ENCODE measurements around the gene IQGAP3.
A peak's percentile ranks its signal among the peaks of the same experiment; 100 is the strongest.
"Not testable (repeated sequence)": the region's sequence is repeated elsewhere in the genome, so short reads cannot be mapped to it uniquely, and the experiment has no call there.

Gene IQGAP3, protein sequence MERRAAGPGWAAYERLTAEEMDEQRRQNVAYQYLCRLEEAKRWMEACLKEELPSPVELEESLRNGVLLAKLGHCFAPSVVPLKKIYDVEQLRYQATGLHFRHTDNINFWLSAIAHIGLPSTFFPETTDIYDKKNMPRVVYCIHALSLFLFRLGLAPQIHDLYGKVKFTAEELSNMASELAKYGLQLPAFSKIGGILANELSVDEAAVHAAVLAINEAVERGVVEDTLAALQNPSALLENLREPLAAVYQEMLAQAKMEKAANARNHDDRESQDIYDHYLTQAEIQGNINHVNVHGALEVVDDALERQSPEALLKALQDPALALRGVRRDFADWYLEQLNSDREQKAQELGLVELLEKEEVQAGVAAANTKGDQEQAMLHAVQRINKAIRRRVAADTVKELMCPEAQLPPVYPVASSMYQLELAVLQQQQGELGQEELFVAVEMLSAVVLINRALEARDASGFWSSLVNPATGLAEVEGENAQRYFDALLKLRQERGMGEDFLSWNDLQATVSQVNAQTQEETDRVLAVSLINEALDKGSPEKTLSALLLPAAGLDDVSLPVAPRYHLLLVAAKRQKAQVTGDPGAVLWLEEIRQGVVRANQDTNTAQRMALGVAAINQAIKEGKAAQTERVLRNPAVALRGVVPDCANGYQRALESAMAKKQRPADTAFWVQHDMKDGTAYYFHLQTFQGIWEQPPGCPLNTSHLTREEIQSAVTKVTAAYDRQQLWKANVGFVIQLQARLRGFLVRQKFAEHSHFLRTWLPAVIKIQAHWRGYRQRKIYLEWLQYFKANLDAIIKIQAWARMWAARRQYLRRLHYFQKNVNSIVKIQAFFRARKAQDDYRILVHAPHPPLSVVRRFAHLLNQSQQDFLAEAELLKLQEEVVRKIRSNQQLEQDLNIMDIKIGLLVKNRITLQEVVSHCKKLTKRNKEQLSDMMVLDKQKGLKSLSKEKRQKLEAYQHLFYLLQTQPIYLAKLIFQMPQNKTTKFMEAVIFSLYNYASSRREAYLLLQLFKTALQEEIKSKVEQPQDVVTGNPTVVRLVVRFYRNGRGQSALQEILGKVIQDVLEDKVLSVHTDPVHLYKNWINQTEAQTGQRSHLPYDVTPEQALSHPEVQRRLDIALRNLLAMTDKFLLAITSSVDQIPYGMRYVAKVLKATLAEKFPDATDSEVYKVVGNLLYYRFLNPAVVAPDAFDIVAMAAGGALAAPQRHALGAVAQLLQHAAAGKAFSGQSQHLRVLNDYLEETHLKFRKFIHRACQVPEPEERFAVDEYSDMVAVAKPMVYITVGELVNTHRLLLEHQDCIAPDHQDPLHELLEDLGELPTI (N-terminal part only)

DNA sequence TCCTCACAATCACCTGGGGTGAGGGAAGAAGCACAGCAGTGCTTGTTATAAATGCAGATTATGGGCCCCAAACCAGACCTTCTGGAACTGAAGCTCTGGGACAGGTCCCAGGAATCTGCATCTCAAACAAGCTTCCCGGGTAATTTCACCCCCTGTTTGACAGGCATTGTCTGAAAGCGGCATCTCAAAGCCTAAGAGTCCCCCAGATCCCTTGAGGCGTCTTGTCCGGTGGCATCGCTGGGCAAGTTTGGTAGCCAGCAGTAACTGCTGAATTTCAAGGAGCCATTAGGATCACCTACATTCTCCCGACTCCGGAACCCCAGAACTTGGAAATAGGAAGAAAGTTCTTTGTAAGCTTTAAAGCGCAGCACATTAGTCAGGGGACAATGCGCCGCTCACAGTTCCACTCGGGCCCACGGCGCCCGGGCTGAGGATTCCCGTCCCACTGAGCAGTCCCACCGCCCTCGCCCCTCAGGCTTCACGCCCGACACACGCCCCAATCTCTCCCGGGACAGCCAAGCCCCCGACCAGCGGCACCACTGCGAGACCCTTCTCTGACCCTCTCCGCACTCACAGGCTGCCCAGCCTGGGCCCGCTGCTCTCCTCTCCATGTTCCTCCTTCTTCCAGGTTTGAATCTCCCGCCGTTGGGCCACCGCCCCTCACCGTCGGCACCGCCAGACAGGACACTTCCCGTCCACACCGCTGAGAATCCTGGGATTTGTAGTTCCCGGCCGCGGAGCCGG, at the start of gene IQGAP3:
TSS of gene IQGAP3 (minus strand) at position 647 of the 744 bp plus-strand sequence. CDS start at position 611, 36 bp downstream.
- Histone ChIP-seq H3K9ac (ENCODE audit: low read depth, low read length) (peak within 1 kb of the TSS; percentile 68), H3K4me1 (ENCODE audit: control insufficient read depth, insufficient read depth, low read length) (no peaks in the 10 kb centered on the region), H3K9me3 (ENCODE audit: control insufficient read depth, insufficient read depth, low read length) (no peaks in the 10 kb centered on the region), H3K36me3 (ENCODE audit: control insufficient read depth, insufficient read depth, low read length) (peaks cover 8% of the 10 kb centered on the region), H3K27me3 (ENCODE audit: control insufficient read depth, insufficient read depth, low read length) (peaks cover 5% of the 10 kb centered on the region), H3K4me3 (ENCODE audit: low read depth, low read length) (peak within 1 kb of the TSS; percentile 95)

DNA sequence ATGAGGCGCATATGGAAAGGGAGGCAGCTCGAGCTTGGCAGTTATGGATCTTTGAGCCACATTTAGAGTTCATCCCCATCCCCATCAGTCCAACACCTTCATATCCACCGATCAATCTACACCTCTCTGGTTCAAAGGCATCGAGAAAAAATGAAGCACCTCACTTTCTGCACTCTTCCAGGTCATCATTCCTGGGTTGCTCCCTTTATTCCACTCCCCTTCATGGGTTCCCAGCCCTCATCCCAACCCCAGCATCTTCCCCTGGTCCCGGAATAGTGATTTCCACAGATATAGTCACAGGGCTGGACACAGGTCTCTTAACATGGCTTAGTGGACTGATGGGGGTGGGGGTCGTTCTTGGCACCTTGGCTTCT, 47.2 kb upstream of the IQGAP3 start:
- no peak overlapping the region for H3K9ac ChIP-seq (ENCODE audit: low read depth, low read length)
- H3K36me3 ChIP-seq (ENCODE audit: control insufficient read depth, insufficient read depth, low read length), result no peaks in the 10 kb centered on the region
- H3K9me3 ChIP-seq (ENCODE audit: control insufficient read depth, insufficient read depth, low read length), result no peaks in the 10 kb centered on the region
- no peak overlapping the region for H3K4me3 ChIP-seq (ENCODE audit: low read depth, low read length)
- peaks cover 59% of the 10 kb centered on the region for H3K27me3 ChIP-seq (ENCODE audit: control insufficient read depth, insufficient read depth, low read length)
- no peaks in the 10 kb centered on the region for H3K4me1 ChIP-seq (ENCODE audit: control insufficient read depth, insufficient read depth, low read length)

DNA sequence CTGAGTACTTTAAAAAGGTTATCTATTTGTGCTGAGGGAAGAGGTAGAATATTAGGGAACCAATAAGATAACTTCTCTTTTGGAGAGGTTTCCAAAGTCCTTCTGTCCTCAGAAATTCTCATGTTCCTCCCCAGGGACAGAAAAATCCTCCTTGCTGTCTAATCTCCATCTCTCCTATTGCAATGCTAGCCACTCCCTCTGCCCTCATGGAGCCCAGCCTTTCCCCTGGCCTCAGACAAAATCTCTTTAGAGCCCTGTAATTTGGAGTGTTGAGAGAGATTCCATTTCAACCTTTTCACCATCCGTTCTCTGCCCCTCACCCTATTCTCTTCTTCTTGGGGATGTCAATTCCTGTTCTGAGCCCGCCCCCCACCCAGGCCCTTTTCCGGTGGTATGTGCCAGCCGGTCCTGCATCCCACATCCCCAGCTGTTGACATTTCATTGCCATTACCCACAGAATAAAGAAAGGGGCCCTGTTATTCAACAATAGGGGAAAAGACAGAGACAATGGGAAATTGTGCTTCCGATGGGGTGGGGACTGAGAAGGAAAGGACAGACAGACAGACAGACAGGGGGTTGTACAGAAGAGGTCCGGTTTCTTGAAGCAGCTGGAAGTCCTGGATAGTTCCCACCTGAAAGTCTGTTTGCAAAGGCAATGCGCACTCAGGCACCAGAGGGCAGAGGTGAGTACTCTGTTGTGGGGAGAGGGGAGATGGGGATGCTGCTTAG, 46.7 kb upstream of the IQGAP3 start, which contains the start of gene HAPLN2:
TSS of gene HAPLN2 (plus strand) at position 563 of the 729 bp plus-strand sequence. CDS start 4,076 bp downstream, outside the sequence.
- H3K9ac ChIP-seq (ENCODE audit: low read depth, low read length), result no peak within 1 kb of the TSS
- H3K4me3 ChIP-seq (ENCODE audit: low read depth, low read length), result peak within 1 kb of the TSS; percentile 4
- H3K27me3 ChIP-seq (ENCODE audit: control insufficient read depth, insufficient read depth, low read length), result peaks cover 53% of the 10 kb centered on the region
- H3K4me1 ChIP-seq (ENCODE audit: control insufficient read depth, insufficient read depth, low read length), result no peaks in the 10 kb centered on the region
- H3K36me3 ChIP-seq (ENCODE audit: control insufficient read depth, insufficient read depth, low read length), result no peaks in the 10 kb centered on the region
- H3K9me3 ChIP-seq (ENCODE audit: control insufficient read depth, insufficient read depth, low read length), result no peaks in the 10 kb centered on the region

DNA sequence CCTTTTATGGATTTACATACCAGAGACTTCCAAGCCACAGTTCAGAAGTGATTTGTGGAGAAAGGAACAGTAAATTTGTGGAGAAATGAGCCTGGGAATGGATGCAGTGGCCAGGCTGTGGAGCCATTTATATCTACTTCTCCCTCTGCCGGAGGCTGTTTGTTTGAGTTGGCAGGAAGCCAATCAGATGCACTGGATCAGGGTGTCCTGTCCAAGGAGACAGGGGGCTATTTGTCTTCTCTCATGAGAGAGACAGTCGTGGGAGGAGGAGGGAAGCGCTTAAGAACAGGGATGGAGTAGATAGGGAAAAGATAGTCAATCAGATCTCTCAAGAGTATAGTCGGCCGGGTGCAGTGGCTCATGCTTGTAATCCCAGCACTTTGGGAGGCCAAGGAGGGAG, 44.1 kb upstream of the IQGAP3 start:
- no peaks in the 10 kb centered on the region for H3K36me3 ChIP-seq (ENCODE audit: control insufficient read depth, insufficient read depth, low read length)
- H3K9ac ChIP-seq (ENCODE audit: low read depth, low read length), result no peak overlapping the region
- H3K9me3 ChIP-seq (ENCODE audit: control insufficient read depth, insufficient read depth, low read length), result no peaks in the 10 kb centered on the region
- no peaks in the 10 kb centered on the region for H3K4me1 ChIP-seq (ENCODE audit: control insufficient read depth, insufficient read depth, low read length)
- H3K4me3 ChIP-seq (ENCODE audit: low read depth, low read length), result no peak overlapping the region
- peaks cover 28% of the 10 kb centered on the region for H3K27me3 ChIP-seq (ENCODE audit: control insufficient read depth, insufficient read depth, low read length)

DNA sequence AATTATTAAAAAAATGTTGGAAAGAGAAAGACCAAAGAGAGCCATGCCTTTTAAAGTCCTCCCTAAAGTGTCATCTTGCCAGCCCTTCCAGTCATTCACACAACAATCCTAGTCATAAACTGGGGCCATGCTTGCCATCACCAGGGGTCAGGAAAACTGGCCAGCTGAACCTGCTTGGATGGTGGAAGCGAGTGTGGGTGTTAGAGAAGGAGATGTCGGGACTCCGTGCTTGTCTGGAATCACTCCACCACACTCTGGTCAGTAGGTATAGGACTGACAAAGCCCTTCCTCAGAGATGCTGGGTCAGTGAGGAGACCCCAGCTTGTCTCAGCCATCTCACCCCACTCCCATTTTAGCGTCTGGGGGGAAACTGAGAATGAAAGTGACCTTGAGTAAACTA, 43.6 kb upstream of the IQGAP3 start:
- peaks cover 24% of the 10 kb centered on the region for H3K27me3 ChIP-seq (ENCODE audit: control insufficient read depth, insufficient read depth, low read length)
- no peak overlapping the region for H3K9ac ChIP-seq (ENCODE audit: low read depth, low read length)
- no peaks in the 10 kb centered on the region for H3K9me3 ChIP-seq (ENCODE audit: control insufficient read depth, insufficient read depth, low read length)
- H3K36me3 ChIP-seq (ENCODE audit: control insufficient read depth, insufficient read depth, low read length), result no peaks in the 10 kb centered on the region
- H3K4me3 ChIP-seq (ENCODE audit: low read depth, low read length), result no peak overlapping the region
- no peaks in the 10 kb centered on the region for H3K4me1 ChIP-seq (ENCODE audit: control insufficient read depth, insufficient read depth, low read length)

DNA sequence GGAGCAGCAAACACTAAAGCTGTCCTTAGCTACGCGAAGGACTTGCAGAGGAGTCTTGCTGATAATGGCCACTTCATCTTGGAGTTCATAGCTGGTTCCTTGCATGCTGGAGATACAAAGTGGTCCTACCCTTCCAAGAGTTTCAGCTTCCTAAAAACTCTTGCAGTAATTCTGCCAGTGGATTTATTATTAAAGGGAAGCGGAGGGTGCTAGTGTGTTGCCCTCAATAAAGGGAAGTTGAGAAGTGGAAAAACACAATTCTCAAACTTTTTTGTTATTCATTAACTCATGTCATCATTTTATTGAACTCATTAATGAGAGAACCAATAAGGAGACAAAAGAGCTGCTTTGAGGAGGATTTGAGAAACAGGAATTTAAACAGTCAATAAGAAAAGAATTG, 40.3 kb upstream of the IQGAP3 start:
- H3K36me3 ChIP-seq (ENCODE audit: control insufficient read depth, insufficient read depth, low read length), result no peaks in the 10 kb centered on the region
- H3K4me1 ChIP-seq (ENCODE audit: control insufficient read depth, insufficient read depth, low read length), result peaks cover 4% of the 10 kb centered on the region
- H3K9ac ChIP-seq (ENCODE audit: low read depth, low read length), result no peak overlapping the region
- H3K27me3 ChIP-seq (ENCODE audit: control insufficient read depth, insufficient read depth, low read length), result peaks cover 3% of the 10 kb centered on the region
- H3K4me3 ChIP-seq (ENCODE audit: low read depth, low read length), result no peak overlapping the region
- no peaks in the 10 kb centered on the region for H3K9me3 ChIP-seq (ENCODE audit: control insufficient read depth, insufficient read depth, low read length)

DNA sequence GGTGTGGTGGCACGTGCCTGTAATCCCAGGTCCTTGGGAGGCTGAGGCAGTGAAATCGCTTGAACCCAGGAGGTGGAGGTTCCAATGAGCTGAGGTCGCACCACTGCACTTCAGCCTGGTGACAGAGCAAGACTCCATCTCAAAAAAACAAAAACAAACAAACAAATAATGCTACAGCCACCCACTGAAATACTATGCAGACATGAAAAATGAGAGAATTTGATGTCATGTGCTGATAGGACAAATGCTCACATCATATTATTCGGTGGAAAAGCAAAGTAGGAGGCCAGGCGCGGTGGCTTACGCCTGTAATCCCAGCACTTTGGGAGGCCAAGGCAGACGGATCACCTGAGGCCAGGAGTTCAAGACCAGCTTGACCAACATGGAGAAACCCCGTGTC, 37.7 kb upstream of the IQGAP3 start:
- not testable (repeated sequence) for H3K27me3 ChIP-seq (ENCODE audit: control insufficient read depth, insufficient read depth, low read length); H3K4me1 ChIP-seq (ENCODE audit: control insufficient read depth, insufficient read depth, low read length); H3K36me3 ChIP-seq (ENCODE audit: control insufficient read depth, insufficient read depth, low read length); H3K9ac ChIP-seq (ENCODE audit: low read depth, low read length); H3K9me3 ChIP-seq (ENCODE audit: control insufficient read depth, insufficient read depth, low read length); H3K4me3 ChIP-seq (ENCODE audit: low read depth, low read length)

DNA sequence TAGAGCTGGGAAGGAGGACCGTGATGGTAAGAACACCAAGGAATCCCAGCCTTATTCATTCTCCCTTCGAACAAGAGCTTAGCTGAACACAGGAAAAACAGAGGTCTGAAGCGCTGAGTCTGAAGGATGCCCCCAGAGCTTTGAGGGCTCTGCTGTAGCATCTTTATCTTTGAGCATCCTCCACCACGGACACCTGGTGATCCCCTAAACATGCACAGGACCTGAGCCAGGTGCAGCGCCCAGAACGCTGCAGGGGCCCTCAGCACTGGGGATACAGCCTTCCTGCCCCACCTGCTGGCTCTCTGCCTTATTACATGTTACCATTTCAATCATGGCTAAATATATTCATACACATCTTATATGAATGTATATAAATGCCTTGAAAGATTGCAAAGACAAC, 36.6 kb upstream of the IQGAP3 start:
- Histone ChIP-seq H3K9me3 (ENCODE audit: control insufficient read depth, insufficient read depth, low read length) (no peaks in the 10 kb centered on the region), H3K9ac (ENCODE audit: low read depth, low read length) (no peak overlapping the region), H3K27me3 (ENCODE audit: control insufficient read depth, insufficient read depth, low read length) (no peaks in the 10 kb centered on the region), H3K4me1 (ENCODE audit: control insufficient read depth, insufficient read depth, low read length) (peaks cover 4% of the 10 kb centered on the region), H3K36me3 (ENCODE audit: control insufficient read depth, insufficient read depth, low read length) (no peaks in the 10 kb centered on the region), H3K4me3 (ENCODE audit: low read depth, low read length) (no peak overlapping the region)

DNA sequence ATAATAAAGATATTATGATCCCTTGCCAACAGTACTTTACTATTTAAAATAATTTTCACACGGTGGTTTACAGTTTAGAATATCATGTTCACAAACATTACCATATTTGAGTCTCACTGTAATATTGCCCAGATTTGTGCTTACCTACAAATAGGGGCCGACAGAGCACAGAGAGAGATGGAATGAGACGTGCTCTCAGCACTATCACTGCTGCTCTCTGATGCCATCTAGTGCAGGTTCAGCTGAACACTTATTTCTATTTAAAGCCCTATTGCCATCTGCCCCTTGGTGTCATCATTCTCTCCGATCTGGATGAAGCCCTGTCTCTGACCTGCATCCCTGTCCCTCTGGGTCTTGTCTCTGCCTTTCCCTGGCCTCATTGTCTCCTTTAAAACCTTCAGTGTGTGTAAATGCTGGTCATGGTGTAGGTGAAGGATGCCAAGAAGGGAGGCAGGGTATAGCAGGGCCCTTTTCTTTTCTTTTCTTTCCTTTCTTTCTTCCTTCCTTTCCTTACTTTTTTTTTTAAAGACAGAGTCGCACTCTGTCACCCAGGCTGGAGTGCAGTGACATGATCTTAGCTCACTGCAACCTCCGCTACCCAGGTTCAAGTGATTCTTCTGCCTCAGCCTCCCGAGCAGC, 35.8 kb upstream of the IQGAP3 start:
- H3K4me1 ChIP-seq (ENCODE audit: control insufficient read depth, insufficient read depth, low read length), result peaks cover 4% of the 10 kb centered on the region
- H3K4me3 ChIP-seq (ENCODE audit: low read depth, low read length), result no peak overlapping the region
- no peaks in the 10 kb centered on the region for H3K9me3 ChIP-seq (ENCODE audit: control insufficient read depth, insufficient read depth, low read length)
- no peak overlapping the region for H3K9ac ChIP-seq (ENCODE audit: low read depth, low read length)
- no peaks in the 10 kb centered on the region for H3K36me3 ChIP-seq (ENCODE audit: control insufficient read depth, insufficient read depth, low read length)
- H3K27me3 ChIP-seq (ENCODE audit: control insufficient read depth, insufficient read depth, low read length), result no peaks in the 10 kb centered on the region

DNA sequence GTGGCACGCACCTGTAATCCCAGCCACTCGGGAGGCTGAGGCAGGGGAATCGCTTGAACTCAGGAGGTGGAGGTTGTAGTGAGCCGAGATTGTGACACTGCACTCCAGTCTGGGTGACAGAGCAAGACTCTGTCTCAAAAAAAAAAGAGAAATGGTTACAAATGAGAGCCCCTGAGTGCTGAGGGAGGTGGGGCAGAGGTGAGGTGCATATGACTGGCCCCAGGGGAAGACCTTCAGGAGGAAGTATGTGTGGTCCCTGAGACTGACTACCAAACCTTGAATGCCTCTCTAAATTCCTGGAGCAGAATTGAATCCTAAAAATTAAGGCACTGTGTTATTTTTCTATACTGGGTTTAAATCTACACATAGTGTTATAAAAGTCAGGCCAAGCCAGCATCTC, 35.0 kb upstream of the IQGAP3 start:
- H3K9ac ChIP-seq (ENCODE audit: low read depth, low read length); H3K9me3 ChIP-seq (ENCODE audit: control insufficient read depth, insufficient read depth, low read length); H3K4me3 ChIP-seq (ENCODE audit: low read depth, low read length); H3K36me3 ChIP-seq (ENCODE audit: control insufficient read depth, insufficient read depth, low read length); H3K27me3 ChIP-seq (ENCODE audit: control insufficient read depth, insufficient read depth, low read length); H3K4me1 ChIP-seq (ENCODE audit: control insufficient read depth, insufficient read depth, low read length): not testable (repeated sequence)

Data from iPS-15b (cell line).